Duodenal mucosa (tissue), 2 donors: ENCODE measurements around the gene HDAC6.
A peak's percentile ranks its signal among the peaks of the same experiment; 100 is the strongest.

Source experiments
- H3K27ac ChIP-seq: one replicate; pipeline ENCODE4 v1.7.0; 2013; ENCODE audit warnings: low read depth, low read length
- H3K27me3 ChIP-seq, 2 donors: one replicate each; pipeline ENCODE4 v1.7.0; 2013; ENCODE audit warnings: low read length in 2 of 2, control low read depth in 1 of 2; ENCODE audit not compliant: insufficient read depth in 2 of 2, control insufficient read depth in 1 of 2
- H3K36me3 ChIP-seq, 2 donors: one replicate each; pipeline ENCODE4 v1.7.0; 2013; ENCODE audit warnings: low read length in 2 of 2, control low read depth in 1 of 2; ENCODE audit not compliant: insufficient read depth in 2 of 2, control insufficient read depth in 1 of 2
- H3K4me1 ChIP-seq, 2 donors: one replicate each; pipeline ENCODE4 v1.7.0; 2013; ENCODE audit warnings: low read length in 2 of 2, control low read depth in 1 of 2; ENCODE audit not compliant: insufficient read depth in 2 of 2, control insufficient read depth in 1 of 2
- H3K4me3 ChIP-seq, 2 donors: one replicate each; pipeline ENCODE4 v1.7.0; 2013; ENCODE audit warnings: low read length in 2 of 2, low read depth in 1 of 2
- H3K9ac ChIP-seq, 2 donors: one replicate each; pipeline ENCODE4 v1.7.0; 2013; ENCODE audit warnings: low read length in 2 of 2, low read depth in 1 of 2
- H3K9me3 ChIP-seq, 2 donors: one replicate each; pipeline ENCODE4 v1.7.0; 2013; ENCODE audit warnings: low read length in 2 of 2, control low read depth in 1 of 2; ENCODE audit not compliant: control insufficient read depth in 1 of 2

Gene HDAC6

DNA sequence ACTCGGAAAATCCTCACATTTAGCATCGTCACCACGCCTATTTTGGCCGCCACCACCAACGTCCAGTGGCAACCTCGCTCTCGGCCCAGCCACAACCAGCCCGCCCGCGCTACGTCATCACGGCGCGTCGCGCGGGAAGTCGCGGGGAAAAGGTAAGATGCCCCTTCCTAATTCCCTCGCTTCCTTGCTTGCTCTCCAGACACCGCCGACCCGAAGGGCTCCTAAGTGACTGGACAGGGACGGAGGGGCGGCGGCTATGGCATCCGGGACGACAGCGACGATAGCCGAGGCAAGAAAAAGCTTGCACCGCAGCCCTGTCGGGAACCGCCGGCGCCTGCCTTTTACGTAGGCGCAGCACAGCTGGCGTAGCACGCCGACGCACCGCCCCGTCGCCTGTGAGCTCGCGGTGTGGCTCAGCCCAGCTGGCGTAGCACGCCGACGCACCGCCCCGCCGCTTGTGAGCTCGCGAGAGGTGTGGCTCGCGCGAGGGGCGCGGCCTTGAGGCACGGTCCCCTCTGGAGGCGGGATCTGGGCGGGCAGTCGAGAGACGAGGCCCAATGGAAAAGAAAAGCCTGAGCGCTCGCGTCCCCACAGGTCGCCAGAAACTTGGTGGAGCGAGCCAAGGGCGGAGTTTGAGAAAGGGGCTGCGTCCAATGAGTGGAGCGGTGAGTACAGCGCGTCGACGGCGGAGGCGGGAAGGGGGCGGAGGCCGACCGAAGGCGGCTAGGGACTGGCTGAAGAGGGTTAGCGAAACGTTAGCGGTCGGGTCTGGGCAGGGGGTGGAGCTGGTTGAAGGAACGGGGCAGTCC lies at the start of gene HDAC6:
Gene HDAC6, plus strand, starts transcription at position 788 of the 809 bp plus-strand sequence. CDS start 626 bp downstream, outside the sequence.
- Histone ChIP-seq H3K9ac (peak within 1 kb of the TSS; percentile 70 to 72), H3K9me3 (no peaks in the 10 kb centered on the region), H3K27me3 (no peaks in the 10 kb centered on the region), H3K4me1 (peaks cover 6 to 14% of the 10 kb centered on the region in 2 donors), H3K36me3 (peaks cover 0 to 11% of the 10 kb centered on the region in 2 donors), H3K27ac (peak within 1 kb of the TSS; percentile 88), H3K4me3 (peak within 1 kb of the TSS; percentile 78)

DNA sequence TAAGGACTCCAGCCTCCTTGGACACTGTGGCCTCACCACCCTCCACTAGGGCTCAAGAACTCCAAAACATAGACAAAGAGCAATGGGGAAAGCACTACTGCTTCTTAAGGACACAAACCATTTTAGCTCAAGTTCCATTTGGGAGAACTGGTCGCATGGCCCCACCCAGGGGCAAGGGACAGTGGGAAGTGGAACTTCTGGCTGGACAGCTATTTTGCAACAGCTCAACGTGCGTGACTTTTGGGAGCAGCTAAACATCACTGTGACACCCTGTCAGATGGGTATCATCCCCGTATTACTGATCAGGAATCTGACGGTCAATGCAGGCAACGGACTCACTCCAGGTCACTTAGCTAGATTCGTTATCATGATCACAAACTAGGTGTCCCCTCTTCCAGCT lies 49.4 kb upstream of the HDAC6 start:
- Histone ChIP-seq H3K36me3 (no peaks in the 10 kb centered on the region), H3K27ac (no peak overlapping the region), H3K4me1 (no peaks in the 10 kb centered on the region), H3K9me3 (no peaks in the 10 kb centered on the region), H3K4me3 (no peak overlapping the region), H3K27me3 (no peaks in the 10 kb centered on the region), H3K9ac (no peak overlapping the region)

DNA sequence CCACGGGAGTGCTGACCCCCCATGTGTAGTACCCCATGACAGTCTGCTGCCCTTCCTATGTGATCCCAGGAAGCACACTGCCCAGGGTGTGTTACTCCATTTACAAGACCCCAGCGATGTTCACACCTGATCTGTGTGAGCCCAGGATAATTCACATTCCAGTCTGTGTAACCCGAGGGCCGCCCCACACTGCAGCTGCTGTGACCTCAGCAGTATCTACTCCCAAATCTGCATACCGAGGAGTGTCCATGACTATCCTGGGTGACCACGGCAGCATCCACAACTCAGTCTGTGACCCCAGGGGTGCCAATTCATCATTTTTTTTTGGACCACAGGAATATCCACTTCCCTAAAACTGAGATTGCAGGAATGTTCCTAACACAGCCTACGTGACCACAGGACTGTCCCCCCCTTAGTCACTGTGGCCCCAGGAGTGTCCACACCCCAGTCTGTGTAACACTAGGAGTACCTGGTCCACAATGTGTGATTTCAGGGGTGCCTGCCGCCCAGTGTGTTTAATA lies 48.1 kb upstream of the HDAC6 start:
- no peaks in the 10 kb centered on the region for H3K9me3 ChIP-seq
- no peaks in the 10 kb centered on the region for H3K4me1 ChIP-seq
- no peak overlapping the region for H3K4me3 ChIP-seq
- H3K36me3 ChIP-seq: no peaks in the 10 kb centered on the region
- no peaks in the 10 kb centered on the region for H3K27me3 ChIP-seq
- no peak overlapping the region for H3K9ac ChIP-seq
- no peak overlapping the region for H3K27ac ChIP-seq

GRCh38 chrX:48754238-48754637 lies 47.6 kb upstream of the HDAC6 start:
- no peaks in the 10 kb centered on the region for H3K27me3 ChIP-seq
- H3K36me3 ChIP-seq: no peaks in the 10 kb centered on the region

GRCh38 chrX:48761674-48762471 lies 40.0 kb upstream of the HDAC6 start, which contains the start of gene GLOD5:
Gene GLOD5 (plus strand): TSS chrX:48761747. CDS start chrX:48761791, 44 bp downstream.
- peak within 1 kb of the TSS; percentile 40 for H3K4me3 ChIP-seq
- no peaks in the 10 kb centered on the region for H3K4me1 ChIP-seq
- H3K27ac ChIP-seq: peak within 1 kb of the TSS; percentile 44
- no peaks in the 10 kb centered on the region for H3K36me3 ChIP-seq
- H3K9me3 ChIP-seq: no peaks in the 10 kb centered on the region
- peak within 1 kb of the TSS; percentile 32 to 39 for H3K9ac ChIP-seq
- H3K27me3 ChIP-seq: no peaks in the 10 kb centered on the region

More at GRCh38 chrX:48754238-48754637, 47.6 kb upstream of the HDAC6 start:
- Histone ChIP-seq H3K4me3 (no peak overlapping the region), H3K9me3 (no peaks in the 10 kb centered on the region), H3K27ac (no peak overlapping the region), H3K4me1 (no peaks in the 10 kb centered on the region), H3K9ac (no peak overlapping the region)

- no peaks in the 10 kb centered on the region for H3K36me3 ChIP-seq
- H3K27me3 ChIP-seq: no peaks in the 10 kb centered on the region
- H3K9me3 ChIP-seq: no peaks in the 10 kb centered on the region
- no peaks in the 10 kb centered on the region for H3K4me1 ChIP-seq
- H3K4me3 ChIP-seq: no peak overlapping the region
- no peak overlapping the region for H3K9ac ChIP-seq
- no peak overlapping the region for H3K27ac ChIP-seq
These were observed 32.6 kb upstream of the HDAC6 start for GRCh38 chrX:48769230-48769629.

GRCh38 chrX:48770296-48770695 lies 31.6 kb upstream of the HDAC6 start:
- H3K4me3 ChIP-seq: no peak overlapping the region
- no peaks in the 10 kb centered on the region for H3K27me3 ChIP-seq
- H3K9ac ChIP-seq: no peak overlapping the region
- H3K27ac ChIP-seq: no peak overlapping the region
- no peaks in the 10 kb centered on the region for H3K4me1 ChIP-seq
- H3K9me3 ChIP-seq: no peaks in the 10 kb centered on the region
- no peaks in the 10 kb centered on the region for H3K36me3 ChIP-seq

- H3K36me3 ChIP-seq: no peaks in the 10 kb centered on the region
- H3K9ac ChIP-seq: no peak overlapping the region
- H3K27ac ChIP-seq: no peak overlapping the region
- H3K4me1 ChIP-seq: no peaks in the 10 kb centered on the region
- H3K9me3 ChIP-seq: no peaks in the 10 kb centered on the region
- H3K4me3 ChIP-seq: no peak overlapping the region
- H3K27me3 ChIP-seq: no peaks in the 10 kb centered on the region
These were observed 29.3 kb upstream of the HDAC6 start for GRCh38 chrX:48772602-48773001.

GRCh38 chrX:48776818-48777439 lies 24.9 kb upstream of the HDAC6 start:
- Histone ChIP-seq H3K27ac (no peak overlapping the region), H3K27me3 (no peaks in the 10 kb centered on the region), H3K36me3 (no peaks in the 10 kb centered on the region), H3K4me3 (no peak overlapping the region), H3K9ac (no peak overlapping the region), H3K9me3 (no peaks in the 10 kb centered on the region), H3K4me1 (no peaks in the 10 kb centered on the region)
